K562 (cell line): ENCODE measurements around the gene SCEL. TPM values are rescaled to one million over a fixed set of nuclear protein-coding genes. Genes with fewer than 3 reads are reported as not detected.

Experiments used
- ATAC-seq: fragments of 200-7000 bp; cut with Tn5 transposase; 3 replicates; pipeline ENCODE4 v1.9.1; 2020; ENCODE audit warnings: moderate library complexity
- BruUV-seq: library from RNA; stranded (reverse); fragments of 400-500 nt; replicated peaks from 2 replicates; lab custom pipeline; 2021; lab: Mats Ljungman, UMichigan
- CTCF ChIA-PET: fragments of 300-600 bp; formaldehyde crosslinking; extraction: SDS; loops from one replicate; lab custom pipeline; 2021; ENCODE audit warnings: low intra/inter-chr PET ratio; lab: Yijun Ruan, JAX
- POLR2A ChIA-PET: fragments of 300-600, 350-650 bp; sonication (Branson Sonifier 250); formaldehyde crosslinking; extraction: SDS; loops from one replicate; lab custom pipeline; 2021; ENCODE audit warnings: antibody characterized with exemption, inconsistent platforms; lab: Yijun Ruan, JAX
- DNase-seq, 4 experiments: peaks; one replicate each; pipeline versions ENCODE4 v3.0.0 to v3.0.0-alpha.2; 2011 to 2018; ENCODE audit warnings: low spot score in 3 of 4, mixed read lengths in 3 of 4; ENCODE audit errors: extremely low read depth in 1 of 4
- FAIRE-seq: peaks from 2 replicates; lab custom pipeline; 2011; peaks lifted over from hg19 to GRCh38; lab: Jason Lieb, UNC
- H2AFZ ChIP-seq: 2 replicates; pipeline ENCODE4 v1.6.0; 2011; ENCODE audit warnings: low read depth, low read length, control low read depth, inconsistent platforms
- H3K27ac ChIP-seq: fragments of 200-600 bp; 3 replicates; pipeline ENCODE4 v1.8.0; 2011; ENCODE audit warnings: low read depth, mild to moderate bottlenecking, control low read depth, inconsistent platforms, low read length, moderate library complexity, mixed read lengths; ENCODE audit errors: extremely low read depth
- H3K27me3 ChIP-seq, 2 experiments: fragments of 300-600 bp in 1 of 2; 2 replicates in 1 of 2; 3 replicates in 1 of 2; pipeline versions ENCODE4 v1.6.0 to v1.8.0; 2011; ENCODE audit warnings: inconsistent platforms in 2 of 2, low read length in 2 of 2, mild to moderate bottlenecking in 1 of 2, mixed read lengths in 1 of 2, moderate library complexity in 1 of 2; ENCODE audit not compliant: control insufficient read depth in 2 of 2, insufficient read depth in 2 of 2
- H3K36me3 ChIP-seq: fragments of 300-600 bp; 3 replicates; pipeline ENCODE4 v1.8.0; 2011; ENCODE audit warnings: mild to moderate bottlenecking, low read length, inconsistent platforms; ENCODE audit not compliant: control insufficient read depth, insufficient read depth
- H3K4me1 ChIP-seq, 2 experiments: fragments of 200-600 bp in 1 of 2; replicated peaks in 1 of 2; 2 replicates in 1 of 2; 3 replicates in 1 of 2; pipeline versions ENCODE4 v1.5.1 to v1.8.0; 2011; ENCODE audit warnings: inconsistent platforms in 2 of 2, low read length in 2 of 2, mild to moderate bottlenecking in 1 of 2, mixed read lengths in 1 of 2, moderate library complexity in 1 of 2; ENCODE audit not compliant: control insufficient read depth in 2 of 2, insufficient read depth in 2 of 2
- H3K4me2 ChIP-seq: 2 replicates; pipeline ENCODE4 v1.6.1; 2011; ENCODE audit warnings: low read length, control low read depth, inconsistent platforms, mixed read lengths; ENCODE audit not compliant: insufficient read depth
- H3K4me3 ChIP-seq: fragments of 200-600 bp; sonication (generic), shearing (Covaris generic); 2 replicates; pipeline ENCODE4 v1.5.1; 2016; ENCODE audit warnings: control low read depth, inconsistent platforms
- H3K79me2 ChIP-seq: fragments of 200-600 bp; 3 replicates; pipeline ENCODE4 v1.8.0; 2011; ENCODE audit warnings: low read length, inconsistent platforms; ENCODE audit not compliant: control insufficient read depth, insufficient read depth
- H3K9ac ChIP-seq, 2 experiments: 2 replicates each; pipeline versions ENCODE4 v1.6.0 to v1.6.1; 2011; ENCODE audit warnings: low read depth in 2 of 2, low read length in 2 of 2, control low read depth in 1 of 2, inconsistent platforms in 1 of 2, mild to moderate bottlenecking in 1 of 2, mixed read lengths in 1 of 2; ENCODE audit not compliant: insufficient read depth in 1 of 2
- H3K9me1 ChIP-seq: one replicate; pipeline ENCODE4 v1.6.0; 2011; ENCODE audit warnings: inconsistent platforms, mild to moderate bottlenecking, low read length, moderate library complexity; ENCODE audit not compliant: control insufficient read depth, insufficient read depth
- H3K9me3 ChIP-seq: replicated peaks from 2 replicates; pipeline ENCODE4 v1.5.1; 2011; ENCODE audit warnings: low read depth, low read length, inconsistent platforms; ENCODE audit not compliant: control insufficient read depth, insufficient read depth
- H4K20me1 ChIP-seq: replicated peaks from 2 replicates; pipeline ENCODE4 v1.6.1; 2011; ENCODE audit warnings: low read length, inconsistent platforms, mixed read lengths; ENCODE audit not compliant: control insufficient read depth, insufficient read depth
- BHLHE40 ChIP-seq: IDR thresholded peaks from 2 replicates; pipeline ENCODE4 v1.6.1; 2011; ENCODE audit warnings: low read length, improper control_type of control experiment
- MTA2 ChIP-seq: fragments of 450-650 bp; IDR thresholded peaks from 2 replicates; pipeline ENCODE4 v1.6.1; 2016; ENCODE audit warnings: low read depth
- SRSF3 ChIP-seq: fragments of 200-400 bp; formaldehyde crosslinking; IDR thresholded peaks from 2 replicates; pipeline ENCODE4 v1.6.1; 2016; ENCODE audit warnings: mild to moderate bottlenecking, low read length, moderate library complexity; ENCODE audit not compliant: insufficient read depth
- TCFL5 ChIP-seq: fragments of 250-450 bp; sonication (Bioruptor Pico); conservative IDR thresholded peaks from 2 replicates; pipeline ENCODE4 v1.6.1; 2021; ENCODE audit warnings: mild to moderate bottlenecking, moderate library complexity, matching md5 sums
- WGBS: fragments of 100-300 bp; shearing (Covaris generic); methylation state at CpG from one replicate; pipeline ENCODE4 v1.1.6; 2016; ENCODE audit warnings: low coverage, mixed read lengths; ENCODE audit not compliant: insufficient coverage; ENCODE audit errors: missing lambda C conversion rate; 5-methylcytosine and 5-hydroxymethylcytosine counted together
- in situ Hi-C: fragments of 300-500 bp; cut with MboI; formaldehyde crosslinking; loops from 4 replicates; pipeline ENCODE4 v1.15.0; 2018; ENCODE audit warnings: inconsistent platforms, mixed read lengths
- intact Hi-C: fragments of 100-400 bp; cut with micrococcal nuclease; formaldehyde crosslinking; loops from 2 replicates; pipeline ENCODE4 v1.14.2; 2022
- polyA plus RNA-seq, 8 experiments: library from polyadenylated mRNA; depleted of rRNA in 4 of 8; stranded (reverse) in 5 of 8; unstranded in 3 of 8; fragments of >200 nt; fragmentation: Nextera tagmentation in 2 of 8; fragmentation: Illumina TruSeq in 1 of 8; extraction: Ambion mirVana in 2 of 8; extraction: Trizol in 1 of 8; gene quantifications; 2 replicates each; pipeline versions ENCODE4 v1.2.1 to v1.2.3, GENCODE V29; 2011 to 2014; ENCODE audit warnings: inconsistent platforms in 1 of 8, missing spikeins in 1 of 8
- total RNA-seq, 7 experiments: library from RNA; depleted of rRNA in 6 of 7; stranded (reverse); fragments of >200 nt in 6 of 7; fragmentation: Illumina TruSeq in 2 of 7; extraction: Trizol in 2 of 7; gene quantifications; 2 replicates each; pipeline versions ENCODE4 v1.2.1 to v1.2.3, GENCODE V29; 2011 to 2021; ENCODE audit warnings: low replicate concordance in 1 of 7
- TF ChIP-seq, protein P1 (sequence below): fragments of 450-650 bp; IDR thresholded peaks from one replicate; pipeline ENCODE4 v1.6.1; 2018; ENCODE audit warnings: mild to moderate bottlenecking, moderate library complexity; ENCODE audit not compliant: partially characterized antibody
- TF ChIP-seq, protein P2 (sequence below): sonication (generic); formaldehyde crosslinking; IDR thresholded peaks from 2 replicates; pipeline ENCODE4 v1.8.0; 2022; ENCODE audit warnings: missing genetic modification reagents, mild to moderate bottlenecking, borderline replicate concordance

The SCEL gene
- total and polyA plus RNA-seq, 9 of the 15 experiments (the other 6 are each of a cell fraction or from before 2014, with no cell fraction given), result not detected

DNA sequence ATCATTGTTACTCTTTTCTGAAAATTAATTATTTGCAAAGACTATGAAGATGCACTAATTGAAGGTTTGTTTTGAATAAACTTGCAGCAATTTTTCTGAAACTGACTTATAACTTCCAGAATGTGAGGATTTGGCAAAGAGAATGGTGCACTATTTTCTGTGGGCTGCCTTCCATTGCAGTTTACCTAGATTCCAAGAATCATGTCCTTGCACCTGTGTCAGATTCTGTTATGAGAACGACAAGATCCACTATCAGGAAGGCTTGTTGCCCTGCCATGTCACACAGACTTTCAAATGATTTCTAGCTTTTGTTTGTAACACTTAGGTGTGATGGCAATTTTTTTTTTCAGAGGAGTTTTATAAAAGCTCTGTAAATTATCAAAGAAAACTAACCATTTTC lies 156.4 kb downstream of the SCEL start:
- in situ Hi-C loops, result no loop called here
- no peaks in the 10 kb centered on the region for H3K36me3 ChIP-seq
- ATAC-seq, result no peak
- CTCF ChIA-PET, result no interaction called here
- no peak for DNase-seq
- H3K9me3 ChIP-seq, result no peaks in the 10 kb centered on the region
- no peaks in the 10 kb centered on the region for H4K20me1 ChIP-seq
- H3K4me3 ChIP-seq, result no peak overlapping the region
- 0% methylated on average over 1 of the region's 1 CpG for WGBS
- no peak for FAIRE-seq
- no peaks in the 10 kb centered on the region for H3K4me1 ChIP-seq
- intact Hi-C loops, result no loop called here
- no peak for TF ChIP-seq BHLHE40
- TF ChIP-seq, protein P1, sequence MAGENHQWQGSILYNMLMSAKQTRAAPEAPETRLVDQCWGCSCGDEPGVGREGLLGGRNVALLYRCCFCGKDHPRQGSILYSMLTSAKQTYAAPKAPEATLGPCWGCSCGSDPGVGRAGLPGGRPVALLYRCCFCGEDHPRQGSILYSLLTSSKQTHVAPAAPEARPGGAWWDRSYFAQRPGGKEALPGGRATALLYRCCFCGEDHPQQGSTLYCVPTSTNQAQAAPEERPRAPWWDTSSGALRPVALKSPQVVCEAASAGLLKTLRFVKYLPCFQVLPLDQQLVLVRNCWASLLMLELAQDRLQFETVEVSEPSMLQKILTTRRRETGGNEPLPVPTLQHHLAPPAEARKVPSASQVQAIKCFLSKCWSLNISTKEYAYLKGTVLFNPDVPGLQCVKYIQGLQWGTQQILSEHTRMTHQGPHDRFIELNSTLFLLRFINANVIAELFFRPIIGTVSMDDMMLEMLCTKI, result no peak
- TF ChIP-seq, protein P2, sequence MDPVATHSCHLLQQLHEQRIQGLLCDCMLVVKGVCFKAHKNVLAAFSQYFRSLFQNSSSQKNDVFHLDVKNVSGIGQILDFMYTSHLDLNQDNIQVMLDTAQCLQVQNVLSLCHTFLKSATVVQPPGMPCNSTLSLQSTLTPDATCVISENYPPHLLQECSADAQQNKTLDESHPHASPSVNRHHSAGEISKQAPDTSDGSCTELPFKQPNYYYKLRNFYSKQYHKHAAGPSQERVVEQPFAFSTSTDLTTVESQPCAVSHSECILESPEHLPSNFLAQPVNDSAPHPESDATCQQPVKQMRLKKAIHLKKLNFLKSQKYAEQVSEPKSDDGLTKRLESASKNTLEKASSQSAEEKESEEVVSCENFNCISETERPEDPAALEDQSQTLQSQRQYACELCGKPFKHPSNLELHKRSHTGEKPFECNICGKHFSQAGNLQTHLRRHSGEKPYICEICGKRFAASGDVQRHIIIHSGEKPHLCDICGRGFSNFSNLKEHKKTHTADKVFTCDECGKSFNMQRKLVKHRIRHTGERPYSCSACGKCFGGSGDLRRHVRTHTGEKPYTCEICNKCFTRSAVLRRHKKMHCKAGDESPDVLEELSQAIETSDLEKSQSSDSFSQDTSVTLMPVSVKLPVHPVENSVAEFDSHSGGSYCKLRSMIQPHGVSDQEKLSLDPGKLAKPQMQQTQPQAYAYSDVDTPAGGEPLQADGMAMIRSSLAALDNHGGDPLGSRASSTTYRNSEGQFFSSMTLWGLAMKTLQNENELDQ (CRISPR knock-in tag), result no peak
- TF ChIP-seq SRSF3, result no peak
- no peak for TF ChIP-seq MTA2
- no peak for TF ChIP-seq TCFL5 (CRISPR knock-in tag)
- no peak overlapping the region for H2AFZ ChIP-seq
- H3K27me3 ChIP-seq, result no peaks in the 10 kb centered on the region
- H3K27ac ChIP-seq, result no peak overlapping the region
- POLR2A ChIA-PET, result no interaction called here
- H3K79me2 ChIP-seq, result no peaks in the 10 kb centered on the region
- no peak overlapping the region for H3K4me2 ChIP-seq
- H3K9ac ChIP-seq, result no peak overlapping the region
- no peaks in the 10 kb centered on the region for H3K9me1 ChIP-seq
- BruUV-seq, result no TSS peak
